H9 (cell line): ENCODE data around the gene GNL1. TPM values are rescaled to one million over a fixed set of nuclear protein-coding genes. Genes with fewer than 3 reads are reported as not detected.

Experiments
- DNase-seq: peaks from one replicate; pipeline ENCODE4 v3.0.0-alpha.2; 2017
- H2AFZ ChIP-seq: one replicate; pipeline ENCODE4 v1.6.1; 2013; ENCODE audit warnings: mild to moderate bottlenecking, low read length, control low read depth, moderate library complexity
- H2AK5ac ChIP-seq: 2 replicates; pipeline ENCODE4 v1.6.1; 2013; ENCODE audit warnings: low read length, control low read depth, mixed read lengths; ENCODE audit not compliant: insufficient read length
- H2BK120ac ChIP-seq: one replicate; pipeline ENCODE4 v1.6.1; 2013; ENCODE audit warnings: low read depth, mild to moderate bottlenecking, low read length, control low read depth, inconsistent platforms; ENCODE audit not compliant: poor library complexity, severe bottlenecking
- H2BK12ac ChIP-seq: 2 replicates; pipeline ENCODE4 v1.6.1; 2013; ENCODE audit warnings: low read length, control low read depth, mixed read lengths, low read depth; ENCODE audit not compliant: insufficient read length
- H2BK15ac ChIP-seq: 2 replicates; pipeline ENCODE4 v1.6.1; 2013; ENCODE audit warnings: low read depth, low read length, control low read depth
- H2BK20ac ChIP-seq: one replicate; pipeline ENCODE4 v1.6.1; 2013; ENCODE audit warnings: low read depth, mild to moderate bottlenecking, low read length, control low read depth, inconsistent platforms; ENCODE audit not compliant: poor library complexity, severe bottlenecking
- H2BK5ac ChIP-seq: 2 replicates; pipeline ENCODE4 v1.6.1; 2013; ENCODE audit warnings: low read length, control low read depth, mixed read lengths; ENCODE audit not compliant: insufficient read length
- H3K14ac ChIP-seq: 2 replicates; pipeline ENCODE4 v1.6.1; 2013; ENCODE audit warnings: low read length, control low read depth; ENCODE audit not compliant: insufficient read depth
- H3K18ac ChIP-seq: 2 replicates; pipeline ENCODE4 v1.6.1; 2013; ENCODE audit warnings: low read depth, mild to moderate bottlenecking, mixed read lengths, low read length, control low read depth; ENCODE audit not compliant: insufficient read length
- H3K23ac ChIP-seq: 2 replicates; pipeline ENCODE4 v1.6.1; 2013; ENCODE audit warnings: low read length, control low read depth, mixed read lengths, low read depth; ENCODE audit not compliant: insufficient read length
- H3K23me2 ChIP-seq: 2 replicates; pipeline ENCODE4 v1.6.1; 2013; ENCODE audit warnings: low read depth, mild to moderate bottlenecking, mixed read lengths, low read length, control low read depth; ENCODE audit not compliant: insufficient read length, poor library complexity, severe bottlenecking
- H3K27ac ChIP-seq: 2 replicates; pipeline ENCODE4 v1.5.1; 2013; ENCODE audit warnings: low read length, control low read depth, mixed read lengths, low read depth; ENCODE audit not compliant: insufficient read length
- H3K27me3 ChIP-seq: 2 replicates; pipeline ENCODE4 v1.6.1; 2013; ENCODE audit warnings: low read length, control low read depth, inconsistent platforms; ENCODE audit not compliant: insufficient read depth
- H3K4ac ChIP-seq: 2 replicates; pipeline ENCODE4 v1.6.1; 2013; ENCODE audit warnings: low read depth, mild to moderate bottlenecking, control low read depth, inconsistent platforms, low read length, moderate library complexity
- H3K4me1 ChIP-seq: 2 replicates; pipeline ENCODE4 v1.6.1; 2013; ENCODE audit warnings: low read length, control low read depth, inconsistent platforms; ENCODE audit not compliant: insufficient read depth
- H3K4me2 ChIP-seq: 2 replicates; pipeline ENCODE4 v1.6.1; 2013; ENCODE audit warnings: low read length, control low read depth, mixed read lengths; ENCODE audit not compliant: insufficient read length, insufficient read depth
- H3K56ac ChIP-seq: 2 replicates; pipeline ENCODE4 v1.6.1; 2013; ENCODE audit warnings: low read depth, mild to moderate bottlenecking, mixed read lengths, low read length, control low read depth; ENCODE audit not compliant: insufficient read length
- H3K79me1 ChIP-seq: 2 replicates; pipeline ENCODE4 v1.6.1; 2013; ENCODE audit warnings: low read depth, mild to moderate bottlenecking, moderate library complexity, low read length, control low read depth, inconsistent platforms; ENCODE audit not compliant: insufficient read depth, poor library complexity, severe bottlenecking
- H3K79me2 ChIP-seq: 2 replicates; pipeline ENCODE4 v1.6.1; 2013; ENCODE audit warnings: low read length, control low read depth, inconsistent platforms; ENCODE audit not compliant: insufficient read depth
- H3K9ac ChIP-seq: 2 replicates; pipeline ENCODE4 v1.6.1; 2013; ENCODE audit warnings: low read length, control low read depth, mixed read lengths; ENCODE audit not compliant: insufficient read length; ENCODE audit errors: extremely low read depth
- H3K9me3 ChIP-seq: one replicate; pipeline ENCODE4 v1.6.1; 2013; ENCODE audit warnings: low read depth, low read length, inconsistent platforms; ENCODE audit not compliant: control insufficient read depth
- H3T11ph ChIP-seq: one replicate; pipeline ENCODE4 v1.6.1; 2013; ENCODE audit warnings: mild to moderate bottlenecking, low read length, control low read depth, inconsistent platforms
- H4K20me1 ChIP-seq: one replicate; pipeline ENCODE4 v1.6.1; 2013; ENCODE audit not compliant: control insufficient read depth, insufficient read length, insufficient read depth
- H4K5ac ChIP-seq: 2 replicates; pipeline ENCODE4 v1.6.1; 2013; ENCODE audit warnings: low read depth, mild to moderate bottlenecking, mixed read lengths, low read length, control low read depth; ENCODE audit not compliant: insufficient read length
- H4K8ac ChIP-seq: replicated peaks from 2 replicates; pipeline ENCODE4 v1.6.1; 2013; ENCODE audit warnings: low read length, control low read depth, mixed read lengths, low read depth; ENCODE audit not compliant: insufficient read length
- H4K91ac ChIP-seq: 2 replicates; pipeline ENCODE4 v1.6.1; 2013; ENCODE audit warnings: low read depth, mild to moderate bottlenecking, moderate library complexity, mixed read lengths, low read length, control low read depth; ENCODE audit not compliant: insufficient read length
- H3K27ac Mint-ChIP-seq, 3 experiments: 2 replicates in 2 of 3; 3 replicates in 1 of 3; pipeline ENCODE4 v1.8.0; 2020 to 2021; ENCODE audit warnings: mixed read lengths in 3 of 3, mild to moderate bottlenecking in 1 of 3, moderate library complexity in 1 of 3
- H3K27me3 Mint-ChIP-seq: 2 replicates; pipeline ENCODE4 v1.8.0; 2021; ENCODE audit warnings: low read depth, mild to moderate bottlenecking, moderate library complexity, mixed read lengths
- H3K36me3 Mint-ChIP-seq, 3 experiments: 2 replicates in 2 of 3; 3 replicates in 1 of 3; pipeline ENCODE4 v1.8.0; 2020 to 2021; ENCODE audit warnings: low read depth in 3 of 3, mixed read lengths in 3 of 3; ENCODE audit not compliant: insufficient read depth in 1 of 3
- H3K4me1 Mint-ChIP-seq, 2 experiments: 2 replicates each; pipeline ENCODE4 v1.8.0; 2020; ENCODE audit warnings: mixed read lengths in 2 of 2
- H3K4me3 Mint-ChIP-seq, 2 experiments: 2 replicates in 1 of 2; 3 replicates in 1 of 2; pipeline ENCODE4 v1.8.0; 2020 to 2021; ENCODE audit warnings: mild to moderate bottlenecking in 2 of 2, mixed read lengths in 2 of 2, moderate library complexity in 1 of 2
- H3K9me3 Mint-ChIP-seq, 2 experiments: 2 replicates in 1 of 2; 3 replicates in 1 of 2; pipeline ENCODE4 v1.8.0; 2020; ENCODE audit warnings: mild to moderate bottlenecking in 2 of 2, mixed read lengths in 2 of 2, moderate library complexity in 1 of 2
- CTCF ChIP-seq: fragments of 200-600 bp; sonication (generic); conservative IDR thresholded peaks from 3 replicates; pipeline ENCODE4 v1.8.0; 2021; ENCODE audit warnings: antibody characterized with exemption, mild to moderate bottlenecking
- WGBS: extraction: QIAGEN DNeasy Blood & Tissue Kit; methylation state at CpG from one replicate; pipeline ENCODE4 v1.1.7; 2013; ENCODE audit warnings: missing lambda C conversion rate, low lambda C conversion rate, mixed read lengths; ENCODE audit not compliant: insufficient read length; ENCODE audit errors: extremely low coverage; 5-methylcytosine and 5-hydroxymethylcytosine counted together
- total RNA-seq: library from RNA; stranded (reverse); gene quantifications from 2 replicates; pipeline ENCODE4 v1.2.1, GENCODE V29; 2021

Gene GNL1
- total RNA-seq, 1 experiment from 2014 or later: 83.5 TPM

GRCh38 chr6:30600451-30600961, 44.2 kb upstream of the GNL1 start:
- H3K27me3 ChIP-seq: no peaks in the 10 kb centered on the region
- no peak overlapping the region for H3K18ac ChIP-seq
- H3K27ac ChIP-seq: no peak overlapping the region
- H3K79me1 ChIP-seq: no peaks in the 10 kb centered on the region
- no peak overlapping the region for H3K4me2 ChIP-seq
- Mint-ChIP-seq H3K27ac (peak overlapping the region in 1 of 3 experiments; percentile 77; a peak in 1 of 7 replicates), H3K9me3 (no peaks in the 10 kb centered on the region), H3K4me3 (no peak overlapping the region), H3K27me3 (no peaks in the 10 kb centered on the region; the same call in none of the 2 replicates), H3K36me3 (peaks cover 43 to 70% (median 60%) of the 10 kb centered on the region in 3 experiments), H3K4me1 (peaks cover 0 to 2% of the 10 kb centered on the region in 2 experiments; a peak in 1 of 4 replicates)
- TF ChIP-seq CTCF: no peak
- H2BK12ac ChIP-seq: no peak overlapping the region
- H3T11ph ChIP-seq: no peak overlapping the region
- WGBS: no CpG with 5 or more reads among the region's 10 CpGs
- no peak overlapping the region for H2AK5ac ChIP-seq
- H4K8ac ChIP-seq: no peak overlapping the region
- H3K4me1 ChIP-seq: no peaks in the 10 kb centered on the region
- no peaks in the 10 kb centered on the region for H3K23me2 ChIP-seq
- H3K9me3 ChIP-seq: no peaks in the 10 kb centered on the region
- H2AFZ ChIP-seq: no peak overlapping the region
- no peak for DNase-seq
- H2BK5ac ChIP-seq: no peak overlapping the region
- H4K20me1 ChIP-seq: peaks cover 3% of the 10 kb centered on the region
- no peak overlapping the region for H2BK120ac ChIP-seq
- no peak overlapping the region for H4K91ac ChIP-seq
- no peak overlapping the region for H3K4ac ChIP-seq
- H2BK15ac ChIP-seq: no peak overlapping the region
- no peaks in the 10 kb centered on the region for H3K79me2 ChIP-seq
- H3K56ac ChIP-seq: no peak overlapping the region
- H2BK20ac ChIP-seq: no peak overlapping the region
- no peak overlapping the region for H3K23ac ChIP-seq
- H3K14ac ChIP-seq: no peak overlapping the region
- no peak overlapping the region for H4K5ac ChIP-seq
- H3K9ac ChIP-seq: no peak overlapping the region
